Right lobe of liver (tissue), 6 donors: Measurements from ENCODE around the gene USP4. TPM values are rescaled to one million over a fixed set of nuclear protein-coding genes. Genes with fewer than 3 reads are reported as not detected.

Source experiments
- ATAC-seq, 4 donors: fragments of 200-7000 bp; cut with Tn5 transposase; one replicate each; pipeline ENCODE4 v1.9.1; 2020; ENCODE audit warnings: mild to moderate bottlenecking in 4 of 4, moderate library complexity in 4 of 4
- DNase-seq, 3 donors: peaks; one replicate each; pipeline ENCODE4 v3.0.0-alpha.2; 2020
- H3K27ac ChIP-seq, 3 donors: fragments of 200-600 bp; one replicate each; pipeline ENCODE4 v1.8.0; 2022
- H3K27me3 ChIP-seq, 2 donors: fragments of 200-600 bp; one replicate each; pipeline ENCODE4 v1.8.0; 2022
- H3K36me3 ChIP-seq, 4 donors: fragments of 200-600 bp; sonication (generic) in 1 of 4; one replicate each; pipeline versions ENCODE4 v1.5.1 to v1.8.0; 2017 to 2022; ENCODE audit warnings: control low read depth in 1 of 4
- H3K4me1 ChIP-seq, 4 donors: fragments of 200-600 bp; sonication (generic) in 1 of 4; one replicate each; pipeline versions ENCODE4 v1.5.1 to v1.8.0; 2017 to 2022; ENCODE audit warnings: control low read depth in 1 of 4
- H3K4me3 ChIP-seq, 3 donors: fragments of 200-600 bp; one replicate each; pipeline ENCODE4 v1.8.0; 2022
- H3K9me3 ChIP-seq, 4 donors: fragments of 200-600 bp; sonication (generic) in 1 of 4; one replicate each; pipeline versions ENCODE4 v1.5.1 to v1.8.0; 2017 to 2022; ENCODE audit warnings: control low read depth in 1 of 4
- POLR2A ChIP-seq: fragments of 450-650 bp; IDR thresholded peaks from one replicate; pipeline ENCODE4 v1.6.1; 2017; ENCODE audit warnings: antibody characterized with exemption, mild to moderate bottlenecking
- WGBS: methylation state at CpG from one replicate; pipeline ENCODE4 v1.1.6; 2018; ENCODE audit warnings: low coverage, low lambda C conversion rate; ENCODE audit not compliant: insufficient coverage; ENCODE audit errors: missing lambda C conversion rate; 5-methylcytosine and 5-hydroxymethylcytosine counted together
- intact Hi-C, 2 donors: fragments of 100-400 bp; cut with DNase I; formaldehyde crosslinking; loops; one replicate each; pipeline versions ENCODE4 v1.11.2 to v1.14.1; 2022
- total RNA-seq, 6 experiments: library from RNA; depleted of rRNA in 2 of 6; stranded (reverse); fragments of >200 nt in 2 of 6; fragmentation: NEBNext Ultra II Directional in 3 of 6; extraction: Animal tissue kit (Norgen Biotek cat#: 25700) in 3 of 6; gene quantifications; one replicate each; pipeline versions ENCODE4 v1.1.0 to v1.2.4, GENCODE V29; 2016 to 2023
- TF ChIP-seq, protein P1 (sequence below), 4 donors: fragments of 200-600 bp in 3 of 4; fragments of 450-650 bp in 1 of 4; IDR thresholded peaks; one replicate each; pipeline versions ENCODE4 v1.5.1 to v1.8.0; 2016 to 2022; ENCODE audit warnings: antibody characterized with exemption in 4 of 4, mild to moderate bottlenecking in 2 of 4
- donor health status: DM: no; HTN: yes; CAD: no.
- donor health status: DM: no; HTN: no; CAD: no.
- donor health status: DM: no; HTN: no; CAD: no.
- donor health status: DM: no; HTN: yes; CAD: no.
- donor health status: DM: no; HTN: yes; CAD: no.

Gene USP4
- total RNA-seq, 6 experiments from 2014 or later: 10.0 to 26.3 (median 22.2) TPM

GRCh38 chr3:49257187-49257586, 82.7 kb downstream of the USP4 start:
- H3K9me3 ChIP-seq: no peaks in the 10 kb centered on the region
- 19% methylated on average over 2 of the region's 3 CpGs for WGBS
- no peak for TF ChIP-seq POLR2A
- TF ChIP-seq, protein P1, sequence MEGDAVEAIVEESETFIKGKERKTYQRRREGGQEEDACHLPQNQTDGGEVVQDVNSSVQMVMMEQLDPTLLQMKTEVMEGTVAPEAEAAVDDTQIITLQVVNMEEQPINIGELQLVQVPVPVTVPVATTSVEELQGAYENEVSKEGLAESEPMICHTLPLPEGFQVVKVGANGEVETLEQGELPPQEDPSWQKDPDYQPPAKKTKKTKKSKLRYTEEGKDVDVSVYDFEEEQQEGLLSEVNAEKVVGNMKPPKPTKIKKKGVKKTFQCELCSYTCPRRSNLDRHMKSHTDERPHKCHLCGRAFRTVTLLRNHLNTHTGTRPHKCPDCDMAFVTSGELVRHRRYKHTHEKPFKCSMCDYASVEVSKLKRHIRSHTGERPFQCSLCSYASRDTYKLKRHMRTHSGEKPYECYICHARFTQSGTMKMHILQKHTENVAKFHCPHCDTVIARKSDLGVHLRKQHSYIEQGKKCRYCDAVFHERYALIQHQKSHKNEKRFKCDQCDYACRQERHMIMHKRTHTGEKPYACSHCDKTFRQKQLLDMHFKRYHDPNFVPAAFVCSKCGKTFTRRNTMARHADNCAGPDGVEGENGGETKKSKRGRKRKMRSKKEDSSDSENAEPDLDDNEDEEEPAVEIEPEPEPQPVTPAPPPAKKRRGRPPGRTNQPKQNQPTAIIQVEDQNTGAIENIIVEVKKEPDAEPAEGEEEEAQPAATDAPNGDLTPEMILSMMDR (IDR thresholded peaks at IDR 0.05): no peak
- no peak overlapping the region for H3K27ac ChIP-seq
- no peaks in the 10 kb centered on the region for H3K36me3 ChIP-seq
- no peak overlapping the region for H3K4me3 ChIP-seq
- peak; percentile 24 to 73 (median 60) for DNase-seq
- no peaks in the 10 kb centered on the region for H3K4me1 ChIP-seq
- intact Hi-C loops: no loop called here
- H3K27me3 ChIP-seq: no peaks in the 10 kb centered on the region
- ATAC-seq: peak in 3 of 4 donors; percentile 53 to 93 (median 79)

- Histone ChIP-seq H3K36me3 (no peaks in the 10 kb centered on the region), H3K4me1 (no peaks in the 10 kb centered on the region), H3K4me3 (no peak overlapping the region), H3K27me3 (no peaks in the 10 kb centered on the region), H3K9me3 (no peaks in the 10 kb centered on the region), H3K27ac (no peak overlapping the region)
- 71% methylated on average over 6 of the region's 6 CpGs for WGBS
- TF ChIP-seq, protein P1 (IDR thresholded peaks at IDR 0.05): no peak
- TF ChIP-seq POLR2A: no peak
- intact Hi-C loops: no loop called here
- no peak for ATAC-seq
- no peak for DNase-seq
Measured at GRCh38 chr3:49255718-49256511, 83.9 kb downstream of the USP4 start.

- H3K4me3 ChIP-seq: no peak overlapping the region
- DNase-seq (peak in 1 of 3 donors; percentile 28), ATAC-seq (no peak)
- TF ChIP-seq, protein P1 (IDR thresholded peaks at IDR 0.05): no peak
- no peak for TF ChIP-seq POLR2A
- no peak overlapping the region for H3K27ac ChIP-seq
- intact Hi-C loops: no loop called here
- H3K27me3 ChIP-seq: no peaks in the 10 kb centered on the region
- WGBS: 75% methylated on average over 1 of the region's 1 CpG
- H3K36me3 ChIP-seq: no peaks in the 10 kb centered on the region
- no peaks in the 10 kb centered on the region for H3K4me1 ChIP-seq
- H3K9me3 ChIP-seq: no peaks in the 10 kb centered on the region
Measured at GRCh38 chr3:49255112-49255511, 84.7 kb downstream of the USP4 start.

DNA sequence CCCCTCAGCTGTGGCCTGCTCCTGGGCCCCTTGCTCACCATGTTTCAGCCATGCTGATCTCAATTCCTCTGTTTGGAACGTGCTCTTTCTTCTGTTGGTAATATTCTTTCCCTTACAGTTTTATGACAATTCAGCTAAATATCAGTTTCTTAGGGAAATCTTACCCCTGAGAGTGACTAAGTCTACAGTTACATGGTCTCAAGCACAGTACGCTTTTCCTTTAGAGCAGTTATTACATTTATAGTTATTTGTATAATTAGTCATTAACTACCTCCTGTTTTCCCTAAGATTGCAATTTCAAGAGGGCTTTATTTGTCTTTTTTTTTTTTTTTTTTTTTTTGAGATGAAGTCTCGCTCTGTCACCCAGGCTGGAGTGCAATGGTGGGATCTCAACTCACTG, 86.3 kb downstream of the USP4 start:
- intact Hi-C loops: no loop called here

More for the DNA sequence above, 86.3 kb downstream of the USP4 start:
- 74% methylated on average over 2 of the region's 3 CpGs for WGBS
- no peak overlapping the region for H3K27ac ChIP-seq
- DNase-seq (no peak), ATAC-seq (no peak)
- no peak overlapping the region for H3K4me3 ChIP-seq
- H3K4me1 ChIP-seq: no peaks in the 10 kb centered on the region
- no peaks in the 10 kb centered on the region for H3K36me3 ChIP-seq
- no peaks in the 10 kb centered on the region for H3K9me3 ChIP-seq
- H3K27me3 ChIP-seq: no peaks in the 10 kb centered on the region
- no peak for TF ChIP-seq POLR2A
- TF ChIP-seq, protein P1 (IDR thresholded peaks at IDR 0.05): no peak
